Neutrophil (primary cell): ENCODE results near the gene PCSK2.

ENCODE experiments used
- H3K27ac ChIP-seq: fragments of 200-600 bp; sonication (generic); 2 replicates; pipeline ENCODE4 v1.5.1; 2016; ENCODE audit warnings: mild to moderate bottlenecking, moderate library complexity
- H3K27me3 ChIP-seq: fragments of 200-600 bp; sonication (generic); 2 replicates; pipeline ENCODE4 v1.6.0; 2016; ENCODE audit warnings: mild to moderate bottlenecking
- H3K36me3 ChIP-seq: fragments of 200-600 bp; sonication (generic); 2 replicates; pipeline ENCODE4 v1.5.1; 2017
- H3K4me1 ChIP-seq, 2 experiments: fragments of 200-600 bp in 1 of 2; sonication (generic) in 1 of 2; 1 replicate in 1 of 2; 2 replicates in 1 of 2; pipeline versions ENCODE4 v1.5.1 to v1.6.1; 2013 to 2016; ENCODE audit warnings: low read depth in 1 of 2, low read length in 1 of 2, mild to moderate bottlenecking in 1 of 2, moderate library complexity in 1 of 2; ENCODE audit not compliant: control insufficient read depth in 1 of 2, insufficient read depth in 1 of 2
- H3K4me3 ChIP-seq, 2 experiments: fragments of 200-600 bp in 1 of 2; sonication (generic) in 1 of 2; 1 replicate in 1 of 2; 2 replicates in 1 of 2; pipeline ENCODE4 v1.5.1; 2013 to 2016; ENCODE audit warnings: low read depth in 1 of 2, low read length in 1 of 2, mild to moderate bottlenecking in 1 of 2, moderate library complexity in 1 of 2
- H3K9me3 ChIP-seq: fragments of 200-600 bp; sonication (generic); 2 replicates; pipeline ENCODE4 v1.5.1; 2016
- CTCF ChIP-seq: fragments of 200-600 bp; sonication (generic); IDR thresholded peaks from 2 replicates; pipeline ENCODE4 v1.5.1; 2016; ENCODE audit warnings: antibody characterized with exemption

Gene PCSK2

GRCh38 chr20:17418737-17419136 is 191.9 kb downstream of the PCSK2 start:
- no peaks in the 10 kb centered on the region for H3K27me3 ChIP-seq
- no peak for TF ChIP-seq CTCF
- no peak overlapping the region for H3K4me3 ChIP-seq
- no peak overlapping the region for H3K27ac ChIP-seq
- H3K4me1 ChIP-seq, result no peaks in the 10 kb centered on the region
- H3K36me3 ChIP-seq, result no peaks in the 10 kb centered on the region
- no peaks in the 10 kb centered on the region for H3K9me3 ChIP-seq

GRCh38 chr20:17419479-17420041 is 192.7 kb downstream of the PCSK2 start:
- H3K4me1 ChIP-seq, result no peaks in the 10 kb centered on the region

GRCh38 chr20:17421493-17421892 is 194.7 kb downstream of the PCSK2 start:
- no peak overlapping the region for H3K4me3 ChIP-seq
- H3K9me3 ChIP-seq, result no peaks in the 10 kb centered on the region
- TF ChIP-seq CTCF, result no peak
- H3K27me3 ChIP-seq, result no peaks in the 10 kb centered on the region
- no peaks in the 10 kb centered on the region for H3K4me1 ChIP-seq
- H3K36me3 ChIP-seq, result no peaks in the 10 kb centered on the region
- H3K27ac ChIP-seq, result no peak overlapping the region

More at GRCh38 chr20:17419479-17420041, 192.7 kb downstream of the PCSK2 start:
- no peak overlapping the region for H3K4me3 ChIP-seq
- H3K36me3 ChIP-seq, result no peaks in the 10 kb centered on the region
- H3K27me3 ChIP-seq, result no peaks in the 10 kb centered on the region
- no peaks in the 10 kb centered on the region for H3K9me3 ChIP-seq
- TF ChIP-seq CTCF, result no peak
- no peak overlapping the region for H3K27ac ChIP-seq

GRCh38 chr20:17423782-17424181 is 196.9 kb downstream of the PCSK2 start:
- Histone ChIP-seq H3K36me3 (no peaks in the 10 kb centered on the region), H3K9me3 (no peaks in the 10 kb centered on the region), H3K4me1 (no peaks in the 10 kb centered on the region), H3K27me3 (no peaks in the 10 kb centered on the region), H3K4me3 (no peak overlapping the region), H3K27ac (no peak overlapping the region)
- TF ChIP-seq CTCF, result no peak

GRCh38 chr20:17427638-17428037 is 200.8 kb downstream of the PCSK2 start:
- Histone ChIP-seq H3K27me3 (peaks cover 3% of the 10 kb centered on the region), H3K36me3 (no peaks in the 10 kb centered on the region), H3K27ac (no peak overlapping the region), H3K4me3 (no peak overlapping the region), H3K4me1 (no peaks in the 10 kb centered on the region), H3K9me3 (no peaks in the 10 kb centered on the region)
- no peak for TF ChIP-seq CTCF
